Activated T-cell treated with anti-CD3 and anti-CD28 coated beads, Interleukin-2, amount 50 U/mL, for 48 hours (primary cell): Measurements from ENCODE around the gene BTG4.
A peak's percentile ranks its signal among the peaks of the same experiment; 100 is the strongest.

ENCODE experiments used
- DNase-seq, 2 experiments: peaks; one replicate each; pipeline ENCODE4 v3.0.0-alpha.2; 2020

Gene BTG4

DNA sequence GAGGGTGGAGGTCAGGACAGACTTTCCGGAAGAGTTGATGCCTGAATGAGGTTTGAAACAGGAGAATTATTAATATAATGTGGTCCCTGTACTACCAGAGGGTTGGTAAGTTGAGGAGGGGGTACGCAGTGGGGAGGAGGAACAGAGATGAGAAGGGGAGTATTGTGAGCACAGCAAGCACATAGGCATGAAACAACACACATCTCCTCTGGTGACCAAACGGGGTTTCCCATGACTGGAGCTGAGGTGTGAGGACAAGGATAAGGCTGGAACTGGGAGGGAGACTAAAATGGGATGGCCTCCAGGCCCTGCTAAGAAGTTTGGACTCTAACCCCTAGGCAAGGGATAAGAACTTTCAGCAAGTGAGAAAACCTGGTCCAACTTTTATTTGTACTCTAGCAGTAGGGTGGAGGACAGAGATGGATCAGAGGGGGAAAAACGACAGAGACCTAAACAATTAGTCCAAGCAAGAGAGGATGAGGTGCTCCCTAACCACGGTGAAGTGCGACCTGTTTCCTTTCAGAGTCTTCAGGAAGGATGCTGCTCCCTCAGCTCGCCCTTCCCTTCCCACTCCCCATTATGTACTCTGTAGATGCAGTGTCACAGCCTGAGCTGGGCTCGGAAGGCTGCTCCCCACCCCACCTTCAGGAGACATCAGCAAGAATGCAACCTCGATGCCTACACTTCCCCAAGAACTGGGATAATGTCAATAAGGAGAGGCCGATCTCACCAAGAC, 59.2 kb downstream of the BTG4 start:
- no peak for DNase-seq

DNA sequence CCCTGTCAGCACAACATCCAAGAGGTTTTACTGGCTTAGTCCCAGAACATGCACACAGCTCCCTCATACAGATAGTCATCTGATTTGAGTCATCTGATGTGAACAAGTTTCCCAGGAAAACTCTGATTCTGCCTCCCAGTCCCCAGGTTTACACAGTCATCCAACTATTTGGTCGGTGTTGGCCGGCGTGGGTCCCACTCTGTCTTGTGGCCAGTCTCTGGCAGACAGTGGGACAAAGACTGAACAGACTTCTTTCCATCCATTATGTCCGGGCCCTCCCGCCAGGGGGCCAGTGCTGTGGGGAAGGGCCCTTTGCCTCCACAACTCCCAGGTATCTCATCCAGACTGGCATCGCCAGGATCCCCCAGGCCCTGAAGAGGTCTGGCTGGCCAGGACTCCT, 60.0 kb downstream of the BTG4 start:
- DNase-seq: no peak

DNA sequence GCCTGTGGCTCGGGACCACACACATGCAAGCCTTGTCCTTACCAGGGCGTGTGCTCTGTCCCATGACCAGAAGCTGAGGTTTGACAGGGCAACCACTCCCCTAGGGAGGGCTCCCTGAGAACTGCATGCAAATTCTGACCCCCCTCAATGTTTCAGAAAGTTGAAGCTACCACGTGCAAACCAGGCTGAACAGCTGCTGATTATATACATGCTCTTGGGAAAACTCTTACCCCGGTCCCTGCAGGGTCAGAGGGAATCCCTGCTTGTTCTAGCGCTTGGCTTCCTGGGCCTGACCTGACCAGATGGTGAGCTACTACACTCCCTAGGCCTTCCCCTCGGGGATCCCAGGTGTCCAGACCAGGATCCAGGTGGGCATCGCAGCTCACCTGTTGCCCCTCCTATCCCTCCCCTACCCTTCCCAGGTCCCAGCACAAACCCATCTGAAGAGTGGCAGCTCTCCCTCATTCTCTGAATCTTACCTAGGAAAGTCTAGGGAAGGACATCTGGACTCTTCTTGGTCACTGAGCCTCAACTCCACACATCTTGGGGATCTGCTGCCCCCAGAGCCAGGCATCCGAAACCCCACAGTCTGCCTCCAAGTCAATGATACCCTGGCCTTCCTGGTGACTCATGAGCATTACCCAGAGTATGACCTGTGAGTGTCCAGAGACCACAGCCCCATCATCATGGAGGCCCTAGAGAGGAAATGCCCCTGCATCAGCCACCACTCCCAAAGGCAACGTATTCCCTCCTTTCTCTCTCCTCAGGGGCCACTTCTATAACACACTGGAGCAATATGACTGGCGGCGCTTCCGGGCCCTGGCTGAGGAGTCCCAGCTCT, 61.5 kb downstream of the BTG4 start:
- DNase-seq: no peak

DNA sequence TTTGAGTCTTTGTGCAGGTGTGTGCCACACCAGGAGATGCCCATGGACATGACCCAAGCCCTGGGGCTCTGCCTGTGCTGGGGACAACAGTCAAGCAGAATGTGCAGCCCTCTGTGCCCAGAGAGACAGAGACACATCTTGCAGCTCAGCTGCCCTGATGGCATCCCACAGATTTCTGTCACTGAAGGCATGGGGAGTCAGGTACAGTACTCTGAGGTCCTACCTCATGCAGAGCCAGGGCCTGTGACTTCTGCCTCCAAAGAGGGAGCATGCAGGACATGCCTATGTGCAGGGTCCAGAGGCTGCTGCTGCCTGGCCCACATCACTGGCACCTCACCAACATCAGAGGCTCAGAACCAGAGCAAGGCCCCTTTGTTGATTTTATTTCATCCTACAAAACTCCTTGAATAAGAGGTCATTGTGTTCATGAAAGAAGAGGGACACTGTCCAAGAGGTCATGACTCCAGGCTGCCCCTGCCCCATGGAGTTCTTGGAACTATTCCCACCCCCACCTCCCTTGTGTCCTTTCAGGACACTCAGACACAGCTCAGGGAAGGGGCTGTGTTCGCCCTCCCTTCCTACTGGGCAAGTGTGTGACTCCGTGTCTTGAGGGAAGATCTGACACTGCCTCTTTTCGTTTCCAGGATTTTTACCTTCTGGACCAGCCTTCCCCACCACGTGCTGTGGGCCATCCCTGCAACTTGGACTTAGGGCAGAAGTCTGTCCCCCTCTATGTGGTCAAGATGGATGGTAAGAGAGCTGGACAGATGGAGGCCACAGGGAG, 62.3 kb downstream of the BTG4 start:
- DNase-seq: no peak

DNA sequence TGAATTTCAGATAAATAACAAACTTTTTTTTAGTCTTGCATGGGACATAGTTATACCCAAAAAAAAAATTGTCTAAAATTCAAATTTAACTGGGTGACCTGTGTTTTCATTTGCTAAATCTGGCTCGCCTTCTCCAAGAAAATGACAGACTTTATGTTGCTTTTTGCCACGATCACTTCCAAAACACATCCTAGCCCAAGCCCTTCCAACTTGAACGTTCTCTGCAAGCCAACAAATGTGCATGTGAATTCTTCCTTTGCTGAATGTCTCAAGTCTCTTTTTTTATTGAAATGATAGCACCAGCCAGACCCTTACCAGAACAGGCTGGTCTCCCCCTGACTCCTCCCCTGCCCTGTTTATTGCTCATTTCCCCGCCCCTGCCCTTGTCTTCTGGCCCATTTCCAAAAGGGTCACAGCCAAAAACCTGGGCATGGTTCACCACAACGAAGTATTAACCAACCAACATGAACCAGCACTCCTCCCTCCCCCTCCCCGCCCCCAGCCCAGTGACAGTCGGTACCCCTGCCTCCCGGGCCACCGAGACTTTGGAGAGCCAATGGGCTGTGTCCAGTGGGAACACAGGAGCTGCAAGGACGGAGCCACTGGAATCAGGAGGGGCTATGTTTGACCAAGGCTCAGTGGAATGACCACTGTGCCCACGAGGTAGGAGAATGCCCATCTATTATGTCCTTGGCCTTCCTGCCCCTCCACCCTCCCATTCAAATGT, 63.2 kb downstream of the BTG4 start:
- no peak for DNase-seq

DNA sequence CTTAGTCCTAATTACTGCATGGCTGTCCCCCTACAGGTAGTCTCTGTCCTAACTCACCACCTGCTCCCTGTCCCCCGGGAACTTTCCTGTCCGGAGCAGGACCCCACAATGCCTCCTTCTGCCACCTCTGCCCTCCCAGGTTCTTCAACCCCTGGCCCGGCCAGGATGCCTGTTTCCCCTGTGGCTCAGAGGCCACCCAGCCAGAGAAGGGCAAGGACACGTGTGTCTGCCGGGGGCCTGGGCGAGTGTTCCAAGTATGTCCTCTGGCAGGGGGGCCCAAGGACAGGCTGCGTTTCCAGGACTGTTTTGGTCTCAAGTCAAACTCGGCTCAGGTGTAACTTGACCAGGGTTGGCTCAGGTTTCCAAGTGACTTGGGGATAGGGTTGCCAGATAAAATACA, 63.8 kb downstream of the BTG4 start:
- DNase-seq: no peak

DNA sequence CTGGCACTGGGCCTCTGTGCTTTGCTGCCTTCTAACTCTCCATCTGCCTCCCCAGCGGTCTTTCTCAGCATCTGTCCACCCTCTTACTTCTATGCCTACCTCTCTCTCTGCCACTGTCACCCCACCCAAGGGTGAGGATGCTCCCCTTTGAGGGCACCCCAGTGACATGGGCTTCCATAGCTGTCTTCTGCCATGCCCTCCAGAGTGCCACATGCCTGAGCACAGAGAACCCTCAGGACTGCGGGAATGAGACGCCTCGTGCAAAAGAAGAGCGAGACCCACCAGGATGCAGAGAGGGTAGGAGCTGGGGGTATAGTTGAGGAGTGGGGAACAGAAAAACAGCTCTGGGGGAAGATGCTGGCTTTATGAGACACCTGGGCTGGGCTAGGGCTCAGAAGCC, 64.3 kb downstream of the BTG4 start:
- no peak for DNase-seq

DNA sequence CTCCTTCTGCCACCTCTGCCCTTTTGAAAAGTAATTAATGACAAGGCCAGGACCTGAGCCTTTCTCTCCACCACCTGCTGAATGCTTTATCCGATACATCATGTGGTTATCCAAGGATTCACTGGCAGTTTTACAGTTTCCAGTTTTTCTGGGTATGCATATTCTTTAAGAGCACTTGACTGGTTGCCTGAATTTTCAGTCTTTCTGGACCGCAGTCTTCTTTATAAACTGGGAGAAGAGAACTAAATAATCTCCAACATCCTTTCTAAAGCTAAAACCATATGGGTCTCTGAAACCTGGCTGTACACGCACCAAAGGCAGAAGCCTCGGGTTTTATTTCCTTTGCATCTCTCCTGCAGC, 65.1 kb downstream of the BTG4 start:
- no peak for DNase-seq

DNA sequence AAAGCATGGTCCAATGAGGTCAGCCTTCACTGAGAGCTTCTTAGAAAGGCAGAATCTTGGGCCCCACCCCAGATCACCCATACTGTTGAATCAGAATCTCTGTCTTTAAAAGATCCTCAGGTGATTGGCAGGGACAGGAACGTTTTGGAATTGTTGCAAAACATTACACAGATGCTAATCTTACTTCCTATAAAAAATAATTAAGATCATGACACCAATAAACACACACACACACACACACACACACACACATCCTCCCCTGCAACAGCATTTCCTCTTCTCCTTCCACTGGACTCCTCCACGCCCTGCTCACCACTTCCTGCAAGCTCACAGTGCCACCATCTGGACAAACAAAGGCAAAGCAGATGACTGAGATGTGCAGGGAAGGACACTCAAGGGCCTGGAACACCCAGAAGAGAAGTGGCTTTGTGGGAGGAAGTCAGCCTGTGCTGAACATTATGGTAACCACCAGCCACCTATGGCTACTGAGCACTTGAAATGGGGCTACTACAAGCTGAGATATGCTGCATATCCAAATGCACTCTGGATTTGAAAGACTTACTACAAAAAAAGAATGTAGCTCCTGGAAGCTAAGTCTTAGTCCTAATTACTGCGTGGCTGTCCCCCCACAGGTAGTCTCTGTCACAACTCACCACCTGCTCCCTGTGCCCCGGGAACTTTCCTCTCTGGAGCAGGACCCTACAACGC, 65.6 kb downstream of the BTG4 start:
- DNase-seq: peak; percentile 68 to 74

DNA sequence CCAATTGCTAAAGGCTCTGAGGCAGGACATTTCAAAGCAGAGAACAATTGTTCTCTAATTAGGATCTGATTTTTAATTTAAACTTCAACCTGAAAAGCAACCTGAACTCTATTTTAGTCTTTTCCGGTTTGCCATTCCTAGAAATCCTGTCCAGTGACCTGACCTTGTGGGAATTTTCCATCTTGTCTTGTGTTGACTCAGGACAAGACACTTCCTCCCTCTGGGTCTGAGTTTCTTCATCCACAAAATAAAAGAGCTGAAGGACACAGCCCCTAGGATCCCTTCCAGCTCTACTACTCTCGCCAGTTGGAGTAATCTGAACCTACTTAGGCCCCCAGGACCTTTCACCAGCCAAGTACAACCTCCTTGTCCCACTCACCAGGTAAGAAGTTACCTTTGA, 66.6 kb downstream of the BTG4 start:
- no peak for DNase-seq
